RWPE2 (cell line): ENCODE measurements around the gene SIPA1L3.

Experiments used
- ATAC-seq: fragments of 200-7000 bp; cut with Tn5 transposase; 3 replicates; pipeline ENCODE4 v1.9.1; 2021; ENCODE audit warnings: low read depth
- DNase-seq: peaks from one replicate; pipeline ENCODE4 v3.0.0-alpha.2; 2020; ENCODE audit warnings: low spot score
- H3K27ac ChIP-seq: fragments of 450-650 bp; 2 replicates; pipeline ENCODE4 v1.5.1; 2017; ENCODE audit warnings: mild to moderate bottlenecking; ENCODE audit not compliant: poor library complexity, severe bottlenecking
- H3K27me3 ChIP-seq: fragments of 250-450 bp; sonication (Bioruptor Pico); 2 replicates; pipeline ENCODE4 v1.5.1; 2021; ENCODE audit warnings: mild to moderate bottlenecking, moderate library complexity; ENCODE audit not compliant: insufficient read depth, poor library complexity, severe bottlenecking
- H3K36me3 ChIP-seq: fragments of 250-450 bp; sonication (Bioruptor Pico); 2 replicates; pipeline ENCODE4 v1.5.1; 2020; ENCODE audit warnings: low read depth, mild to moderate bottlenecking, moderate library complexity
- H3K4me1 ChIP-seq: fragments of 250-450 bp; sonication (Bioruptor Pico); 2 replicates; pipeline ENCODE4 v1.5.1; 2021; ENCODE audit warnings: mild to moderate bottlenecking, moderate library complexity; ENCODE audit not compliant: insufficient read depth, poor library complexity, severe bottlenecking
- H3K4me3 ChIP-seq: fragments of 250-450 bp; sonication (Bioruptor Pico); 2 replicates; pipeline ENCODE4 v1.5.1; 2021; ENCODE audit warnings: mild to moderate bottlenecking, moderate library complexity; ENCODE audit not compliant: severe bottlenecking
- H3K9me3 ChIP-seq: fragments of 250-450 bp; sonication (Bioruptor Pico); 2 replicates; pipeline ENCODE4 v1.5.1; 2021; ENCODE audit warnings: mild to moderate bottlenecking, moderate library complexity; ENCODE audit not compliant: severe bottlenecking
- CTCF ChIP-seq: fragments of 450-650 bp; IDR thresholded peaks from one replicate; pipeline ENCODE4 v1.5.1; 2017; ENCODE audit warnings: mild to moderate bottlenecking, moderate library complexity; ENCODE audit not compliant: poor library complexity, severe bottlenecking

SIPA1L3 gene

GRCh38 chr19:38047641-38048040 is 140.6 kb downstream of the SIPA1L3 start:
- DNase-seq = no peak
- H3K27ac ChIP-seq = no peak overlapping the region
- H3K4me1 ChIP-seq = no peaks in the 10 kb centered on the region
- ATAC-seq = no peak
- no peak for TF ChIP-seq CTCF
- H3K9me3 ChIP-seq = no peaks in the 10 kb centered on the region
- H3K36me3 ChIP-seq = peaks cover 3% of the 10 kb centered on the region; the same call in 1 of the 2 replicates
- H3K27me3 ChIP-seq = no peaks in the 10 kb centered on the region
- no peak overlapping the region for H3K4me3 ChIP-seq

GRCh38 chr19:38049105-38049649 is 142.2 kb downstream of the SIPA1L3 start:
- no peak for TF ChIP-seq CTCF
- ATAC-seq = no peak
- Histone ChIP-seq H3K9me3 (no peaks in the 10 kb centered on the region), H3K4me3 (no peak overlapping the region), H3K27me3 (no peaks in the 10 kb centered on the region), H3K36me3 (no peaks in the 10 kb centered on the region; the same call in 1 of the 2 replicates), H3K27ac (no peak overlapping the region), H3K4me1 (no peaks in the 10 kb centered on the region)
- no peak for DNase-seq

GRCh38 chr19:38055010-38055409 is 148.0 kb downstream of the SIPA1L3 start:
- no peak for TF ChIP-seq CTCF
- Histone ChIP-seq H3K4me3 (no peak overlapping the region), H3K27me3 (no peaks in the 10 kb centered on the region), H3K9me3 (no peaks in the 10 kb centered on the region), H3K4me1 (peaks cover 7% of the 10 kb centered on the region), H3K27ac (no peak overlapping the region), H3K36me3 (no peaks in the 10 kb centered on the region; the same call in 1 of the 2 replicates)
- no peak for ATAC-seq
- DNase-seq = no peak

- H3K4me1 ChIP-seq = peaks cover 14% of the 10 kb centered on the region
- H3K27me3 ChIP-seq = no peaks in the 10 kb centered on the region
- H3K27ac ChIP-seq = no peak overlapping the region
- DNase-seq (no peak), ATAC-seq (no peak)
- no peaks in the 10 kb centered on the region for H3K36me3 ChIP-seq
- H3K9me3 ChIP-seq = no peaks in the 10 kb centered on the region
- H3K4me3 ChIP-seq = no peak overlapping the region
- no peak for TF ChIP-seq CTCF
These were observed 148.9 kb downstream of the SIPA1L3 start for GRCh38 chr19:38055655-38056521.

- Histone ChIP-seq H3K4me3 (no peak overlapping the region), H3K27ac (no peak overlapping the region), H3K36me3 (no peaks in the 10 kb centered on the region), H3K4me1 (peaks cover 21% of the 10 kb centered on the region), H3K9me3 (no peaks in the 10 kb centered on the region), H3K27me3 (no peaks in the 10 kb centered on the region)
- no peak for DNase-seq
- TF ChIP-seq CTCF = no peak
- no peak for ATAC-seq
These were observed 149.6 kb downstream of the SIPA1L3 start for GRCh38 chr19:38056646-38057045.
